Measurements from ENCODE around the gene ERCC6.

- no peak for TF ChIP-seq POLR2AphosphoS5 (IDR thresholded peaks at IDR 0.05)
- no peak for TF ChIP-seq CTCF (IDR thresholded peaks at IDR 0.05)
- TF ChIP-seq POLR2A (IDR thresholded peaks at IDR 0.05): no peak
- no peak for TF ChIP-seq EP300 (IDR thresholded peaks at IDR 0.05)
These were observed 49.1 kb upstream of the ERCC6 start for GRCh38 chr10:49587981-49588380.

Measured in sigmoid colon (tissue), 4 donors.